Measurements from ENCODE around the gene ADSS1. TPM values are rescaled to one million over a fixed set of nuclear protein-coding genes. Genes with fewer than 3 reads are reported as not detected.

The ADSS1 gene
- total RNA-seq, 1 experiment from 2014 or later: 3.2 TPM

GRCh38 chr14:104770072-104770579 is 46.1 kb downstream of the ADSS1 start:
- no peak for TF ChIP-seq CTCF (IDR thresholded peaks at IDR 0.05; ENCODE audit: insufficient read depth in 1 of 2, low read depth in 1 of 2, low read length in 1 of 2, severe bottlenecking in 1 of 2, unreplicated experiment in 1 of 2)
- Mint-ChIP-seq H3K27ac (ENCODE audit: unreplicated experiment) (no peak overlapping the region), H3K9me3 (ENCODE audit: unreplicated experiment) (no peaks in the 10 kb centered on the region), H3K4me3 (ENCODE audit: unreplicated experiment) (no peak overlapping the region), H3K36me3 (ENCODE audit: insufficient read depth, unreplicated experiment) (peaks cover 65% of the 10 kb centered on the region), H3K4me1 (ENCODE audit: low read depth, unreplicated experiment) (peaks cover 13% of the 10 kb centered on the region), H3K27me3 (ENCODE audit: insufficient read depth, unreplicated experiment) (no peaks in the 10 kb centered on the region)
- POLR2A ChIA-PET: interaction anchor here (0.6 kb wide), 1 partner anchor 92 kb away, joined by 3 read pairs; no protein-coding TSS in a partner anchor
- H3K27me3 ChIP-seq (replicated peaks; ENCODE audit: control insufficient read depth, insufficient read depth, low read length): no peaks in the 10 kb centered on the region
- peaks cover 18% of the 10 kb centered on the region for H3K4me1 ChIP-seq
- CTCF ChIA-PET: interaction anchor here (1.8 kb wide), 1 partner anchor 57 kb away, joined by 4 read pairs; no protein-coding TSS in a partner anchor
- H3K36me3 ChIP-seq (ENCODE audit: control insufficient read depth, insufficient read depth, low read length): peaks cover 7% of the 10 kb centered on the region
- no peak overlapping the region for H3K4me3 ChIP-seq (ENCODE audit: low read depth, low read length)
- intact Hi-C loops (cut with micrococcal nuclease; ENCODE audit: unreplicated experiment): no loop called here
- no peak for DNase-seq
- no peaks in the 10 kb centered on the region; the same call in 1 of the 2 replicates for H3K9me3 ChIP-seq
- BruUV-seq (replicated peaks): no TSS peak

- POLR2A ChIA-PET: no interaction called here
These were observed 46.8 kb downstream of the ADSS1 start for GRCh38 chr14:104770851-104771272.

GRCh38 chr14:104771374-104771773 is 47.3 kb downstream of the ADSS1 start:
- peaks cover 75% of the 10 kb centered on the region for H3K36me3 Mint-ChIP-seq (ENCODE audit: insufficient read depth, unreplicated experiment)
- Histone ChIP-seq H3K4me3 (ENCODE audit: low read depth, low read length) (no peak overlapping the region), H3K36me3 (ENCODE audit: control insufficient read depth, insufficient read depth, low read length) (peaks cover 7% of the 10 kb centered on the region), H3K9me3 (no peaks in the 10 kb centered on the region; the same call in 1 of the 2 replicates), H3K27me3 (replicated peaks; ENCODE audit: control insufficient read depth, insufficient read depth, low read length) (no peaks in the 10 kb centered on the region), H3K4me1 (peaks cover 18% of the 10 kb centered on the region)
- H3K4me3 Mint-ChIP-seq (ENCODE audit: unreplicated experiment): no peak overlapping the region
- DNase-seq: no peak
- H3K27ac Mint-ChIP-seq (ENCODE audit: unreplicated experiment): no peak overlapping the region
- no peaks in the 10 kb centered on the region for H3K9me3 Mint-ChIP-seq (ENCODE audit: unreplicated experiment)
- CTCF ChIA-PET: interaction anchor here (1.8 kb wide), 1 partner anchor 55 kb away, joined by 4 read pairs; no protein-coding TSS in a partner anchor
- H3K4me1 Mint-ChIP-seq (ENCODE audit: low read depth, unreplicated experiment): peaks cover 13% of the 10 kb centered on the region
- intact Hi-C loops (cut with micrococcal nuclease; ENCODE audit: unreplicated experiment): no loop called here
- TF ChIP-seq CTCF (IDR thresholded peaks at IDR 0.05; ENCODE audit: insufficient read depth in 1 of 2, low read depth in 1 of 2, low read length in 1 of 2, severe bottlenecking in 1 of 2, unreplicated experiment in 1 of 2): no peak
- no peaks in the 10 kb centered on the region for H3K27me3 Mint-ChIP-seq (ENCODE audit: insufficient read depth, unreplicated experiment)
- BruUV-seq (replicated peaks): no TSS peak
- POLR2A ChIA-PET: no interaction called here

More at GRCh38 chr14:104770851-104771272, 46.8 kb downstream of the ADSS1 start:
- intact Hi-C loops (cut with micrococcal nuclease; ENCODE audit: unreplicated experiment): no loop called here
- Histone ChIP-seq H3K9me3 (no peaks in the 10 kb centered on the region; the same call in 1 of the 2 replicates), H3K27me3 (replicated peaks; ENCODE audit: control insufficient read depth, insufficient read depth, low read length) (no peaks in the 10 kb centered on the region), H3K4me1 (peaks cover 18% of the 10 kb centered on the region), H3K36me3 (ENCODE audit: control insufficient read depth, insufficient read depth, low read length) (peaks cover 7% of the 10 kb centered on the region), H3K4me3 (ENCODE audit: low read depth, low read length) (no peak overlapping the region)
- H3K36me3 Mint-ChIP-seq (ENCODE audit: insufficient read depth, unreplicated experiment): peaks cover 71% of the 10 kb centered on the region
- no peaks in the 10 kb centered on the region for H3K9me3 Mint-ChIP-seq (ENCODE audit: unreplicated experiment)
- no peak overlapping the region for H3K27ac Mint-ChIP-seq (ENCODE audit: unreplicated experiment)
- BruUV-seq (replicated peaks): no TSS peak
- no peaks in the 10 kb centered on the region for H3K27me3 Mint-ChIP-seq (ENCODE audit: insufficient read depth, unreplicated experiment)
- TF ChIP-seq CTCF (IDR thresholded peaks at IDR 0.05; ENCODE audit: insufficient read depth in 1 of 2, low read depth in 1 of 2, low read length in 1 of 2, severe bottlenecking in 1 of 2, unreplicated experiment in 1 of 2): peak; percentile 19 to 34
- H3K4me1 Mint-ChIP-seq (ENCODE audit: low read depth, unreplicated experiment): peaks cover 13% of the 10 kb centered on the region
- DNase-seq: no peak
- CTCF ChIA-PET: interaction anchor here (1.8 kb wide), 1 partner anchor 56 kb away, joined by 4 read pairs; no protein-coding TSS in a partner anchor
- no peak overlapping the region for H3K4me3 Mint-ChIP-seq (ENCODE audit: unreplicated experiment)
